CD4-positive, alpha-beta T cell treated with Interleukin-1 beta for 1 hour (primary cell): ENCODE measurements around the gene ANKRD42.
A peak's percentile ranks its signal among the peaks of the same experiment; 100 is the strongest.
"Not testable (repeated sequence)": the region's sequence is repeated elsewhere in the genome, so short reads cannot be mapped to it uniquely, and the experiment has no call there.

Experiments used
- DNase-seq, 2 donors: peaks; one replicate each; pipeline ENCODE4 v3.0.0-alpha.2; 2020 to 2022

The ANKRD42 gene

GRCh38 chr11:83249972-83250593, 56.6 kb downstream of the ANKRD42 start:
- DNase-seq, result peak; percentile 11 to 40

GRCh38 chr11:83252266-83252665, 58.8 kb downstream of the ANKRD42 start:
- no peak for DNase-seq

- no peak for DNase-seq
Observed at GRCh38 chr11:83252941-83253340, 59.4 kb downstream of the ANKRD42 start.

- DNase-seq, result no peak
Observed at GRCh38 chr11:83255366-83255765, 61.9 kb downstream of the ANKRD42 start.

- DNase-seq, result no peak
Observed at GRCh38 chr11:83256602-83257340, 63.3 kb downstream of the ANKRD42 start.

GRCh38 chr11:83257761-83258168, 64.3 kb downstream of the ANKRD42 start:
- no peak for DNase-seq

- no peak for DNase-seq
Observed at GRCh38 chr11:83259559-83259958, 66.0 kb downstream of the ANKRD42 start.

- DNase-seq, result no peak
Observed at GRCh38 chr11:83265331-83265730, 71.8 kb downstream of the ANKRD42 start.

GRCh38 chr11:83269080-83269479, 75.6 kb downstream of the ANKRD42 start:
- not testable (repeated sequence) for DNase-seq

- not testable (repeated sequence) for DNase-seq
Observed at GRCh38 chr11:83271734-83272133, 78.2 kb downstream of the ANKRD42 start.

GRCh38 chr11:83272627-83273026, 79.1 kb downstream of the ANKRD42 start:
- DNase-seq, result no peak

- DNase-seq, result no peak
Observed at GRCh38 chr11:83275888-83276641, 82.6 kb downstream of the ANKRD42 start.

- no peak for DNase-seq
Observed at GRCh38 chr11:83278351-83278750, 84.8 kb downstream of the ANKRD42 start.

GRCh38 chr11:83280256-83280655, 86.7 kb downstream of the ANKRD42 start:
- no peak for DNase-seq

GRCh38 chr11:83282084-83282716, 88.7 kb downstream of the ANKRD42 start:
- no peak for DNase-seq

GRCh38 chr11:83284501-83285150, 91.1 kb downstream of the ANKRD42 start:
- no peak for DNase-seq

GRCh38 chr11:83285151-83285770, 91.7 kb downstream of the ANKRD42 start:
- DNase-seq, result no peak

GRCh38 chr11:83285771-83286528, 92.4 kb downstream of the ANKRD42 start, which contains the start of gene CCDC90B:
CCDC90B (minus strand) TSS chr11:83286367; CDS start chr11:83285972, 395 bp downstream.
- peak; percentile 95 to 96 for DNase-seq

- DNase-seq, result no peak
Observed at GRCh38 chr11:83287631-83288030, 94.1 kb downstream of the ANKRD42 start.

GRCh38 chr11:83292709-83293456, 99.4 kb downstream of the ANKRD42 start:
- peak in 1 of 2 donors; percentile 30 for DNase-seq

- DNase-seq, result no peak
Observed at GRCh38 chr11:83293457-83293774, 99.9 kb downstream of the ANKRD42 start.
